Caco-2 (cell line): Measurements from ENCODE around the gene MMP23B. TPM values are rescaled to one million over a fixed set of nuclear protein-coding genes. Genes with fewer than 3 reads are reported as not detected.

Experiments used
- BruUV-seq: library from RNA; stranded (reverse); fragments of 400-500 nt; replicated peaks from 2 replicates; lab custom pipeline; 2021; lab: Mats Ljungman, UMichigan
- CTCF ChIA-PET: fragments of 300-600 bp; sonication (Branson Sonifier 250); formaldehyde crosslinking; loops from one replicate; lab custom pipeline; 2022; ENCODE audit warnings: antibody characterized with exemption; lab: Charles Lee
- POLR2A ChIA-PET: fragments of 300-600 bp; sonication (Branson Sonifier 250); formaldehyde crosslinking; loops from one replicate; lab custom pipeline; 2022; ENCODE audit warnings: antibody characterized with exemption; lab: Charles Lee
- DNase-seq, 2 experiments: peaks; one replicate each; pipeline versions ENCODE4 v3.0.0 to v3.0.0-alpha.2; 2020 to 2022
- H3K27me3 ChIP-seq: replicated peaks from 2 replicates; pipeline ENCODE4 v1.6.0; 2011; ENCODE audit warnings: low read length; ENCODE audit not compliant: control insufficient read depth, insufficient read depth
- H3K36me3 ChIP-seq: 2 replicates; pipeline ENCODE4 v1.5.1; 2011; ENCODE audit warnings: low read length; ENCODE audit not compliant: control insufficient read depth, insufficient read depth
- H3K4me1 ChIP-seq: fragments of 250-450 bp; sonication (Bioruptor Pico); 2 replicates; pipeline ENCODE4 v1.5.1; 2020; ENCODE audit warnings: mild to moderate bottlenecking
- H3K4me3 ChIP-seq: 2 replicates; pipeline ENCODE4 v1.5.1; 2011; ENCODE audit warnings: low read depth, mild to moderate bottlenecking, control low read depth, low read length
- H3K9me3 ChIP-seq: fragments of 250-450 bp; sonication (Bioruptor Pico); 2 replicates; pipeline ENCODE4 v1.5.1; 2020; ENCODE audit warnings: mild to moderate bottlenecking, moderate library complexity
- H3K27ac Mint-ChIP-seq: one replicate; pipeline ENCODE4 v1.8.0; 2022; ENCODE audit warnings: mixed read lengths; ENCODE audit not compliant: unreplicated experiment
- H3K27me3 Mint-ChIP-seq: one replicate; pipeline ENCODE4 v1.8.0; 2022; ENCODE audit warnings: mixed read lengths; ENCODE audit not compliant: insufficient read depth, unreplicated experiment
- H3K36me3 Mint-ChIP-seq: one replicate; pipeline ENCODE4 v1.8.0; 2022; ENCODE audit warnings: mild to moderate bottlenecking, mixed read lengths; ENCODE audit not compliant: insufficient read depth, unreplicated experiment
- H3K4me1 Mint-ChIP-seq: one replicate; pipeline ENCODE4 v1.8.0; 2022; ENCODE audit warnings: low read depth, mixed read lengths; ENCODE audit not compliant: unreplicated experiment
- H3K4me3 Mint-ChIP-seq: one replicate; pipeline ENCODE4 v1.8.0; 2022; ENCODE audit warnings: mild to moderate bottlenecking, moderate library complexity, mixed read lengths; ENCODE audit not compliant: unreplicated experiment
- H3K9me3 Mint-ChIP-seq: one replicate; pipeline ENCODE4 v1.8.0; 2022; ENCODE audit warnings: mixed read lengths; ENCODE audit not compliant: unreplicated experiment
- intact Hi-C: fragments of 100-400 bp; cut with micrococcal nuclease; formaldehyde crosslinking; loops from one replicate; pipeline ENCODE4 v1.10.0; 2022; ENCODE audit not compliant: unreplicated experiment
- total RNA-seq: library from RNA; stranded (reverse); gene quantifications from 2 replicates; pipeline ENCODE4 v1.2.3, GENCODE V29; 2022
- TF ChIP-seq, protein P1 (sequence below), 2 experiments: fragments of 200-600 bp in 1 of 2; IDR thresholded peaks; 1 replicate in 1 of 2; 2 replicates in 1 of 2; pipeline versions ENCODE4 v1.5.1 to v1.8.0; 2011 to 2022; ENCODE audit warnings: antibody characterized with exemption in 1 of 2, control low read depth in 1 of 2, inconsistent platforms in 1 of 2, low read depth in 1 of 2, low read length in 1 of 2, mild to moderate bottlenecking in 1 of 2, moderate library complexity in 1 of 2; ENCODE audit not compliant: insufficient read depth in 1 of 2, severe bottlenecking in 1 of 2, unreplicated experiment in 1 of 2

Gene MMP23B
- total RNA-seq, 1 experiment from 2014 or later = 6.0 TPM

DNA sequence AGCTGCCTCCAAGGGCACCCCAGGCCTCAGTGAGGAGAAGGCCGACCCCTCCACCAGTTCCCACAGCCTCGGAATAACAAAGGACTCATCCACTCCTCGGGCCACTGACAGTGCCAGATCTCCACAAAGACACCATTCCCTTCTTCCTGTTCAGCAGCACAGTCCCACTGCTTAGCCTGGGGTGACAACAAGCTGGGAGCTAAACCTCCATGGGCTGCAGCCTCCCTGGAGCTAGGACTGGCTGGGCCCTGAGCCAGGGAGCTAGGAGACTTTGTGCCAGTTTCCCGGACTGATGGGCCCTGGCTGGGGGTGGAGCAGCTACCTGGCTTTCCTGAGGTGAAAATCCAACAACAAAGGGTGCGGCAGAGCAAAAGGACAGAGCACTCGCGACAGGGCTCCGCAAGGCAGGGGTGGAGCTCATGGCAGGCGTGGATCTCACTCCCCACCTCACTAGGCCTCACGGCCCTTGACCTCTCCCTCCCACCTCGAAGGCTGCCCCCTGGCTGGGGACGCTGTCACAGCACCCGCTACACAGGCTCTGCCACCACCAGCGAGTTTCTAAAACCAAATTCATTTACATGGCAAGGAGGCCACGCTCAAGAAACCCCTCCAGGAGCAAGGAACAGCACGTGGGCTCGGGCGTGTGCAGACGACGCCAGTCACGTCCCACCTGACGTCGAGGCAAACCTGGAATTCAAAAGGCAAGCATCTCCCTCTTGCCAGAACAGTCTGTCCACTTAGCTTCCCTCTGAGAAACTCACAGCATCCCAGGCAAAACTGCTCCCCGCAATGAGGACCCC, 46.8 kb downstream of the MMP23B start:
- TF ChIP-seq, protein P1, sequence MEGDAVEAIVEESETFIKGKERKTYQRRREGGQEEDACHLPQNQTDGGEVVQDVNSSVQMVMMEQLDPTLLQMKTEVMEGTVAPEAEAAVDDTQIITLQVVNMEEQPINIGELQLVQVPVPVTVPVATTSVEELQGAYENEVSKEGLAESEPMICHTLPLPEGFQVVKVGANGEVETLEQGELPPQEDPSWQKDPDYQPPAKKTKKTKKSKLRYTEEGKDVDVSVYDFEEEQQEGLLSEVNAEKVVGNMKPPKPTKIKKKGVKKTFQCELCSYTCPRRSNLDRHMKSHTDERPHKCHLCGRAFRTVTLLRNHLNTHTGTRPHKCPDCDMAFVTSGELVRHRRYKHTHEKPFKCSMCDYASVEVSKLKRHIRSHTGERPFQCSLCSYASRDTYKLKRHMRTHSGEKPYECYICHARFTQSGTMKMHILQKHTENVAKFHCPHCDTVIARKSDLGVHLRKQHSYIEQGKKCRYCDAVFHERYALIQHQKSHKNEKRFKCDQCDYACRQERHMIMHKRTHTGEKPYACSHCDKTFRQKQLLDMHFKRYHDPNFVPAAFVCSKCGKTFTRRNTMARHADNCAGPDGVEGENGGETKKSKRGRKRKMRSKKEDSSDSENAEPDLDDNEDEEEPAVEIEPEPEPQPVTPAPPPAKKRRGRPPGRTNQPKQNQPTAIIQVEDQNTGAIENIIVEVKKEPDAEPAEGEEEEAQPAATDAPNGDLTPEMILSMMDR (IDR thresholded peaks at IDR 0.05; ENCODE audit: insufficient read depth in 1 of 2, low read depth in 1 of 2, low read length in 1 of 2, severe bottlenecking in 1 of 2, unreplicated experiment in 1 of 2) = no peak
- no peaks in the 10 kb centered on the region for H3K4me1 ChIP-seq
- no peak for DNase-seq
- ChIA-PET CTCF (no interaction called here), POLR2A (no interaction called here)
- H3K4me3 ChIP-seq = no peak overlapping the region
- H3K36me3 Mint-ChIP-seq = peaks cover 14% of the 10 kb centered on the region
- no peaks in the 10 kb centered on the region for H3K4me1 Mint-ChIP-seq
- no peaks in the 10 kb centered on the region for H3K36me3 ChIP-seq
- H3K9me3 Mint-ChIP-seq = no peaks in the 10 kb centered on the region
- no peak overlapping the region for H3K4me3 Mint-ChIP-seq
- no peak overlapping the region for H3K27ac Mint-ChIP-seq
- no peaks in the 10 kb centered on the region for H3K9me3 ChIP-seq
- no peaks in the 10 kb centered on the region for H3K27me3 Mint-ChIP-seq
- H3K27me3 ChIP-seq = no peaks in the 10 kb centered on the region
- intact Hi-C loops = no loop called here
- no TSS peak for BruUV-seq

DNA sequence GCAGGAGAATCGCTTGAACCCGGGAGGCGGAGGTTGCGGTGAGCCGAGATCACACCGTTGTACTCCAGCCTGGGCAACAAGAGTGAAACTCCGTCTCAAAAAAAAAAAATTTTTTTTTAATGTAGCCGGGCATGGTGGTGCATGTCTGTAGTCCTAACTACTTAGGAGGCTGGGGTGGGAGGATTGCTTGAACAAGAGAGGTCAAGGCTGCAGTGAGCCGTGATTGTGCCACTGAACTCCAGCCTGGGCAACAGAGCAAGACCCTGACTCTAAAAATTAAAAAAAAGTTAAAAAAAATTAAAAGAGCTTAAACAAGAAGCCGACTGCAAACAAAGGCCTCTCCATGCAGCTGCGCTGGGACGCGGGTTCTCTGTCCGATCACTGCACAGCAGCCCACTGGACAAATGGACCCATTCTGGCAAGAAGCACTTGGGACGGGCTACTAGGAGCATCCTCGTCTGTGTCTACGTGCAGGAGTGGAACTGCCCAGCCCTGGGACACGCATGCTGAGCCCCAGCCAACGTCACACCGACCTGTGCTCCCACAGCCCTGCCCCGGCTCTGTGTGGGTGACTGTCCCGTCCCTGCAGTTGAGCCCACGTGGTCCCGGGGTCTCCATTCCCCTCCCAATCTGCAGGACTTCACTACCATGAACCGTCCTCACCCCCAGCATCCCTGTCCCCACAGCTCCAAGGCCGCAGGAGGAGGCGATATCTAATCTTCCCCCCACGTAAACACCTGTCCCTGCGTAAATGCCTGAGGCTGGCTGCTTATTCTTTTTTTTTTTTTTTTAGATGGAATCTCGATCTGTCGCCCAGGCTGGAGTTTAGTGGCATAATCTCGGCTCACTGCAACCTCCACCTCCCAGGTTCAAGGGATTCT, 48.3 kb downstream of the MMP23B start:
- no TSS peak for BruUV-seq
- no peaks in the 10 kb centered on the region for H3K9me3 Mint-ChIP-seq
- no peaks in the 10 kb centered on the region for H3K4me1 Mint-ChIP-seq
- DNase-seq = no peak
- H3K4me3 ChIP-seq = no peak overlapping the region
- ChIA-PET CTCF (no interaction called here), POLR2A (no interaction called here)
- H3K36me3 ChIP-seq = no peaks in the 10 kb centered on the region
- no peaks in the 10 kb centered on the region for H3K4me1 ChIP-seq
- no peaks in the 10 kb centered on the region for H3K27me3 ChIP-seq
- TF ChIP-seq, protein P1 (IDR thresholded peaks at IDR 0.05; ENCODE audit: insufficient read depth in 1 of 2, low read depth in 1 of 2, low read length in 1 of 2, severe bottlenecking in 1 of 2, unreplicated experiment in 1 of 2) = no peak
- no peaks in the 10 kb centered on the region for H3K9me3 ChIP-seq
- peaks cover 14% of the 10 kb centered on the region for H3K36me3 Mint-ChIP-seq
- H3K27me3 Mint-ChIP-seq = no peaks in the 10 kb centered on the region
- H3K4me3 Mint-ChIP-seq = no peak overlapping the region
- intact Hi-C loops = no loop called here
- no peak overlapping the region for H3K27ac Mint-ChIP-seq

DNA sequence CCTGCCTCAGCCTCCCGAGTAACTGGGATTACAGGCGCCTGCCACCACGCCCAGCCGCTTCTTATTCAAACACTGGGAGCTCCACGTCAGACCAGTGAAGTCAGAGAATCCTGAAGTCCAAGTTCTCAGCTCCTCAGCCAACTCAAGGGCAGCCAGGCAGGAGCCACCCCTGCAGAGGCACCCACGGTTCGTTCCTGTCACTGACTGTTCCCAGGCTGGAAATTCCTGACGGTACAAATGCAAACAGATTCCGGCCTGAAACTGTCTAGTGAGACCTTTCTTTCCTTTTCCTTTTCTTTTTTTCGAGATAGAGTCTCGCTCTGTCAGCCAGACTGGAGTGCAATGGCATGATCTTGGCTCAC, 48.9 kb downstream of the MMP23B start:
- CTCF ChIA-PET = no interaction called here
- H3K9me3 ChIP-seq = no peaks in the 10 kb centered on the region

More for the DNA sequence above, 48.9 kb downstream of the MMP23B start:
- BruUV-seq = no TSS peak
- intact Hi-C loops = no loop called here
- no peaks in the 10 kb centered on the region for H3K4me1 ChIP-seq
- no peaks in the 10 kb centered on the region for H3K27me3 ChIP-seq
- peaks cover 14% of the 10 kb centered on the region for H3K36me3 Mint-ChIP-seq
- H3K4me3 ChIP-seq = no peak overlapping the region
- TF ChIP-seq, protein P1 (IDR thresholded peaks at IDR 0.05; ENCODE audit: insufficient read depth in 1 of 2, low read depth in 1 of 2, low read length in 1 of 2, severe bottlenecking in 1 of 2, unreplicated experiment in 1 of 2) = no peak
- POLR2A ChIA-PET = no interaction called here
- H3K4me1 Mint-ChIP-seq = no peaks in the 10 kb centered on the region
- H3K27ac Mint-ChIP-seq = no peak overlapping the region
- no peaks in the 10 kb centered on the region for H3K36me3 ChIP-seq
- no peak for DNase-seq
- H3K9me3 Mint-ChIP-seq = no peaks in the 10 kb centered on the region
- no peak overlapping the region for H3K4me3 Mint-ChIP-seq
- H3K27me3 Mint-ChIP-seq = no peaks in the 10 kb centered on the region
